Measurements from ENCODE around the gene FBXO2. TPM values are rescaled to one million over a fixed set of nuclear protein-coding genes. Genes with fewer than 3 reads are reported as not detected.

The FBXO2 gene
- total and polyA plus RNA-seq, 2 experiments from 2014 or later, result 20.9 to 28.3 TPM

DNA sequence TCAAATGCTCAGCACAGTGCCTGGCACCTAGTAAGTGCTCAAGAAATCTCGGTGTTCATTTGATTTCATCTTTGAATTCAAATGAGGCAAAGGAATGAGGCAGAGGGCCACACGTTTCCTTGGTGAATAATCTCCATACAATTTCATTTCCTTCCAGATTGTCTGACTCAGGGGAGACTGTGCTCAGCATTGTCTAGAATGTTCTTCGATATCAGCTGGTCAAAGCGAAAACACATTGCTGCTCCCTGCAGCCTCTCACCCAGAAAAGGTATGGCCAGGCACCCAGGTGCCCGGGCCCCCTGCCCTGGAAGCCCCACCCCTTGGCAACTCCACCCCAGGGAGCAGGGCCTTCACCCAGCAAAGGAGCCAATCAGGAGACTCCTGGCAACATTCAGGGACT, 55.8 kb downstream of the FBXO2 start:
- Histone ChIP-seq H3K4me1 (ENCODE audit: low read depth) (no peaks in the 10 kb centered on the region), H3K9me3 (ENCODE audit: low read depth) (no peaks in the 10 kb centered on the region), H3K36me3 (no peaks in the 10 kb centered on the region), H3K27me3 (no peaks in the 10 kb centered on the region), H3K27ac (no peak overlapping the region), H3K4me3 (no peak overlapping the region)
- TF ChIP-seq, protein P1, sequence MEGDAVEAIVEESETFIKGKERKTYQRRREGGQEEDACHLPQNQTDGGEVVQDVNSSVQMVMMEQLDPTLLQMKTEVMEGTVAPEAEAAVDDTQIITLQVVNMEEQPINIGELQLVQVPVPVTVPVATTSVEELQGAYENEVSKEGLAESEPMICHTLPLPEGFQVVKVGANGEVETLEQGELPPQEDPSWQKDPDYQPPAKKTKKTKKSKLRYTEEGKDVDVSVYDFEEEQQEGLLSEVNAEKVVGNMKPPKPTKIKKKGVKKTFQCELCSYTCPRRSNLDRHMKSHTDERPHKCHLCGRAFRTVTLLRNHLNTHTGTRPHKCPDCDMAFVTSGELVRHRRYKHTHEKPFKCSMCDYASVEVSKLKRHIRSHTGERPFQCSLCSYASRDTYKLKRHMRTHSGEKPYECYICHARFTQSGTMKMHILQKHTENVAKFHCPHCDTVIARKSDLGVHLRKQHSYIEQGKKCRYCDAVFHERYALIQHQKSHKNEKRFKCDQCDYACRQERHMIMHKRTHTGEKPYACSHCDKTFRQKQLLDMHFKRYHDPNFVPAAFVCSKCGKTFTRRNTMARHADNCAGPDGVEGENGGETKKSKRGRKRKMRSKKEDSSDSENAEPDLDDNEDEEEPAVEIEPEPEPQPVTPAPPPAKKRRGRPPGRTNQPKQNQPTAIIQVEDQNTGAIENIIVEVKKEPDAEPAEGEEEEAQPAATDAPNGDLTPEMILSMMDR (IDR thresholded peaks at IDR 0.05; ENCODE audit: low read depth, low read length), result no peak
- peak in 1 of 2 donors; percentile 24 for DNase-seq (ENCODE audit: low read depth in 1 of 2, low spot score in 1 of 2)

Other genes starting within 250 kb of the FBXO2 start
- 0.74 and 1.9 TPM in 2 replicates for gene DISP3, start 175.3 kb downstream of the FBXO2 start, total RNA-seq
- 0.18 and 1.8 TPM in 2 replicates for gene DISP3, start 175.3 kb downstream of the FBXO2 start, polyA plus RNA-seq
- 53.0 and 58.8 TPM in 2 replicates for gene FBXO44, start 448 bp upstream of the FBXO2 start, total RNA-seq
- 43.6 and 57.0 TPM in 2 replicates for gene FBXO44, start 448 bp upstream of the FBXO2 start, polyA plus RNA-seq
- 9.2 and 9.4 TPM in 2 replicates for gene FBXO6, start 9.8 kb upstream of the FBXO2 start, total RNA-seq
- gene FBXO6, start 9.8 kb upstream of the FBXO2 start, polyA plus RNA-seq, result 10.3 and 15.0 TPM in 2 replicates
- 92.7 and 102 TPM in 2 replicates for gene MAD2L2, start 26.7 kb upstream of the FBXO2 start, total RNA-seq
- 115 and 148 TPM in 2 replicates for gene MAD2L2, start 26.7 kb upstream of the FBXO2 start, polyA plus RNA-seq
- 0.25 and 0.36 TPM in 2 replicates for gene DRAXIN, start 37.3 kb upstream of the FBXO2 start, total RNA-seq
- 0.27 TPM in 1 of 2 replicates, not detected in the other for gene DRAXIN, start 37.3 kb upstream of the FBXO2 start, polyA plus RNA-seq
- gene AGTRAP, start 81.7 kb upstream of the FBXO2 start, total RNA-seq, result 56.7 and 58.6 TPM in 2 replicates
- gene AGTRAP, start 81.7 kb upstream of the FBXO2 start, polyA plus RNA-seq, result 81.4 and 94.0 TPM in 2 replicates
- gene C1orf167, start 107.8 kb upstream of the FBXO2 start, total RNA-seq, result 0.14 and 1.4 TPM in 2 replicates
- 0.44 and 1.00 TPM in 2 replicates for gene C1orf167, start 107.8 kb upstream of the FBXO2 start, polyA plus RNA-seq
- gene MTHFR, start 151.5 kb upstream of the FBXO2 start, total RNA-seq, result 54.7 and 64.0 TPM in 2 replicates
- gene MTHFR, start 151.5 kb upstream of the FBXO2 start, polyA plus RNA-seq, result 29.0 and 37.5 TPM in 2 replicates
- gene CLCN6, start 151.8 kb upstream of the FBXO2 start, total RNA-seq, result 22.5 and 27.8 TPM in 2 replicates
- 15.8 and 31.8 TPM in 2 replicates for gene CLCN6, start 151.8 kb upstream of the FBXO2 start, polyA plus RNA-seq
- 57.5 and 331 TPM in 2 replicates for gene NPPA, start 193.4 kb upstream of the FBXO2 start, total RNA-seq
- 90.0 and 601 TPM in 2 replicates for gene NPPA, start 193.4 kb upstream of the FBXO2 start, polyA plus RNA-seq
- 18.9 and 192 TPM in 2 replicates for gene NPPB, start 204.5 kb upstream of the FBXO2 start, total RNA-seq
- 30.8 and 188 TPM in 2 replicates for gene NPPB, start 204.5 kb upstream of the FBXO2 start, polyA plus RNA-seq